ELF-1 (cell line): Measurements from ENCODE around the gene COLGALT1.
"Not testable (repeated sequence)": the region's sequence is repeated elsewhere in the genome, so short reads cannot be mapped to it uniquely, and the experiment has no call there.

Experiments
- DNase-seq: peaks from one replicate; pipeline ENCODE4 v3.0.0-alpha.2; 2016; ENCODE audit warnings: low read depth, low spot score

COLGALT1 gene

DNA sequence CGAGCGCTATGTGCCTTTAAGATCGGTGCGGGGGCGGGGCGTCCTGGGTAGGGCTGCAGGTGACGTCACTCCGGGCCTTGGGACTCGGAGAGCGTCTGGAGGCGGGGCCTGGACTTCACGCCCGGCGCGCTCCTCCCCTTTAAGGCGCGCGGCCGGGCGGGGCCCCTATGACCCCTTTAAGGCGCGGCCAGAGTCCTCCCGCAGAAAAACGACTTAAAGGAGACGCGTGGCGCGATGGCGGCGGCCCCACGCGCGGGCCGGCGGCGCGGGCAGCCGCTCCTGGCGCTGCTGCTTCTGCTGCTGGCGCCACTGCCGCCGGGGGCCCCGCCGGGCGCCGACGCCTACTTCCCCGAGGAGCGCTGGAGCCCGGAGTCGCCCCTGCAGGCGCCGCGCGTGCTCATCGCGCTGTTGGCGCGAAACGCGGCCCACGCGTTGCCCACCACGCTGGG lies at the start of gene COLGALT1:
Gene COLGALT1 (plus strand): TSS at position 170 of the 449 bp plus-strand sequence. CDS start 65 bp downstream, at position 235.
- DNase-seq: peak; percentile 97

DNA sequence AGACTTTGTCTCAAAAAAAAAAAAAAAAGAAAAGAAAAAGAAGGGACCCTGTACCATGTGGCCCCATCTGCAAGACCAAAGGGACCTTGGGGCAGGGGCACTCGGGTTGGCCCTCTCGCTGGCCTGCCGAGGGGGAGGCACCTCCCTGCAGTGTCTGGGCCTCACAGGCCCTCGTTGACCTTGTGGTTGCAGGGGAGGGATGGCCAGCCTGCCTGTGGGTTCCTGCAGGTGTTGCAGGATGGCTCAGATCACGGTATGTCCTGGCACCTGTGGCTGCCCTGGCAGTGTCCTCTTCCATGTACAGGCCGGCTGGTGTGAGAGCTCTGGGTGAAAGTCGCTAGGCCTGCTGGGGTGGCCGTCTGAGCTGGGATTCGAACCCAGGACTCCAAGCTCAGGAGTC lies 48.7 kb upstream of the COLGALT1 start:
- DNase-seq: no peak

DNA sequence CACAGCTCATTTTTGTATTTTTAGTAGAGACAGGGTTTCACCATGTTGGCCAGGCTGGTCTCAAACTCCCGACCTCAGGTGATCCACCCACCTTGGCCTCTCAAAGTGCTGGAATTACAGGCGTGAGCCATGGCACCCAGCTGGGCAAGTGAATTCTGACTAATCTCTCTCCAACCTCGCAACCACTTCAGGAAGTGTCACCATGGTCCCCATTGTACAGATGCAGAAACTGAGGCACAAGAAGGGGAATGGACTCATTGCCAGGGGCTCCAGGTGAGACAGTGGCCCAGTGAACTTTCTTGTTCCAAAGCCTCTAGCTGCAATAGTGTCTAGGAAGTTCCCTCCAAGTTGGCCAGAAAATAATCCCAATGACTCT lies 46.9 kb upstream of the COLGALT1 start:
- DNase-seq: not testable (repeated sequence)

DNA sequence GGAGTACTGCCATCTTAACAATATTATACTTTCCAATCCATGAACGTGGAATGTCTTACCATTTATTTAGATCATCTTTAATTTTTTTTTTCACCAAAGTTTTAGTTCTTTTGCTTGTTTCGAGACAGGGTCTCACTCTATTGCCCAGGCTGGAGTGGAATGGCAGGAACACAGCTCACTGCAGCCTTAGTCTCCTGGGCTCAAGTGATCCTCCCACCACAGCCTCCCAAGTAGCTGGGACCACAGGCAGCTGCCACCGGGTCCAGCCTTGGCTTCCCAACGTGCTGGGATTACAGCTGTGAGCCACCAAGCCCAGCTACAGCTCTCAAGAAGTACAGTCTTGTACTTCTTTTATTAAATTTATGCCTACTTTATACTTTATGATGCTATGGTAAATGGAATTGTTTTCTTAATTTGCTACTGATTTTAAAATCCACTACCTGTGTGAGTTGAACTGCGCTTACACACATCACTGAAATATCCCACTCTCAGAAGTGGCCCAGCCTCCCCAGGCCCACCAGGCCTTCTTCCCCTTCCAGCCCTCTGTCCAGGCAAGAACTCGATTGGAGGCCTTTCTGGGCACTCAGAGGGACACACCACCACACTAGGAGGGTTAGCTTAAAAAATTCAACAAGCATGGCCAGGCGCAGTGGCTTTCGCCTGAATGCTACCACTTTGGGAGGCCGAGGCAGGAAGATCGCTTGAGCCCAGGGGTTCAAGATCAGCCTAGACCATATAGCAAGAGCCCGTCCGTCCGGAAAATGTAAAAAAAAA lies 45.0 kb upstream of the COLGALT1 start:
- no peak for DNase-seq

DNA sequence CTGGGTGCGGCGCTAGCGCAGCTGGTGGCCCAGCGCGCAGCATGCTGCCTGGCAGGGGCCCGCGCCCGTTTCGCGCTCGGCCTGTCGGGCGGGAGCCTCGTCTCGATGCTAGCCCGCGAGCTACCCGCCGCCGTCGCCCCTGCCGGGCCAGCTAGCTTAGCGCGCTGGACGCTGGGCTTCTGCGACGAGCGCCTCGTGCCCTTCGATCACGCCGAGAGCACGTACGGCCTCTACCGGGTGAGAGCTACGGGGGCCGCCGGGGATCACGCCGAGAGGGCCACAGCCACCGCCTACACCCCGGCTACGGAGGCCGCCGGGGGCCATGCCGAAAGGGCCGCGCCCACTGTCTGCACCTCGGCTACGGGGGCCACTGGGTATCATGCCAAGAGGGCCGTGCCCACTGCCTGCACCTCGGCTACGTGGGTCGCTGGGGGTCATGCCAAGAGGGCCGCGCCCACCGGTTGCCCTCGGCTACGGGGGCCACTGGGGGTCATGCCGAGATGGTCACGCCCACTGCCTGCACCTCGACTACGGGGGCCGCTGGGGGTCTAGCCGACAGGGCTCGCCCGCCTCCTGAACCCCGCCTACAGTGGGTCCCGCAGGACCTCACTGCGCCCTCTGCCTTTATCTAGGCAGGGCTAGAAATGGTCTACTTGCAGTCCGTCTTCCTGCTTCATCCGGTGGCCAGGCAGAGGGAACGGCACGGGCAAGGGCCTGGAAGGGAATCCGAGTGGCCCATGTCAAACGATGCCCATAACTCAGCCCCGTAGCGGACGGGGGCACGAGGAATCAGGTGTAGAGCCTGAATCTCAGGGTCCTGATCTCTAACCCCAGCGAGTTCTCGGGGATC lies 43.5 kb upstream of the COLGALT1 start:
- peak; percentile 73 for DNase-seq

DNA sequence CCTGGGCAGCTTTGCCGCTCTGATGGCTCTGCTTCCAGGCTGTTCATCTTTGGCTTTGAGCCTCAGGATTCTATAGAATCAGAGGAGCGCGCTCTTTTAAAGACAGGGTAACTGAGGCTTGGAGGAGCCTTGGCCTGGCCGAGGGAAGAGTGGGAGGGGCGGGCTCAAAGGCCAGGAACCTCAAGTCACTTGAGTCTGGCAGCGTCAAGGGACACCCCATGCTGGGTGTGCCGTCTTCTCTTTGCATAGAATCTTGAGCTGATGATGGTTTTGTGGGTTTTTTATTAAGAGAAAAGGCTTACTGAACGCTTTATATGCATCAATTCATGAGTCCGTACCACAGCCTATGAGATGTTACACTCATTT lies 42.9 kb upstream of the COLGALT1 start:
- DNase-seq: no peak

DNA sequence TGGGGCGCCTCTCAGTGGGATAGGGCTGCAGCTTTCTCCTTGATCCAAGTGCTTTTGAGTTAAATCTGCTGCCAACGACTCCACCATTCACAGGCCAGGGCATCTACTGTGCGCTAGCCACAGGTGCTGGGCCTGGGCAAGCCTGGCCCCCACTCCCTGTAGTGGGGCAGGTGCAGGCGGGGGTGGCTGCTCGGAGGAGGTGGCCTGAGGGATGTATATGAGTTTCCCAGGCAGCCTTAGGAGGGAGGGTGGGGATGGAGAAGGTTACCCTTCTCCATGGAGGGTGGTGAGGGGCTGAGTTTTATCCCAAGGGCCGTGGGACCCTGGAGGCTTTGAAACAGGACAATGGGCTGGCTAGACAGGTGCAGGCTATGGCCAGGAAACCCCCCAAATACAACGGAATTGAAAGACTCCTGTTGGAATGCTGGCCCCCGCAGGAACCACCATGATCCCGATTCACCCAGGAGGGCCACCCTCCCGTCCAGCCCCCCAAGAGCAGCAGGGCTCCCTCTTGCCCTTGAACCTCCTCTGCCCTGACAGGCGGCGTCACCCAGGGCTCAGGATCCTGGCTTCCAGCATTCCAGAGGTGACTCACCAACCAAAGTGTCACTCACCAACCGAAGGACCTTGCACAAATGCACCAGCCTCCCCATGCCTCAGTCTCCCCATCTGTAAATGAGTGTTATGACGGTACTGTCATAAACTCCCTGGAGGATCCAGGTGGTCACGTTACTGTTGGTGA lies 39.9 kb upstream of the COLGALT1 start:
- no peak for DNase-seq

DNA sequence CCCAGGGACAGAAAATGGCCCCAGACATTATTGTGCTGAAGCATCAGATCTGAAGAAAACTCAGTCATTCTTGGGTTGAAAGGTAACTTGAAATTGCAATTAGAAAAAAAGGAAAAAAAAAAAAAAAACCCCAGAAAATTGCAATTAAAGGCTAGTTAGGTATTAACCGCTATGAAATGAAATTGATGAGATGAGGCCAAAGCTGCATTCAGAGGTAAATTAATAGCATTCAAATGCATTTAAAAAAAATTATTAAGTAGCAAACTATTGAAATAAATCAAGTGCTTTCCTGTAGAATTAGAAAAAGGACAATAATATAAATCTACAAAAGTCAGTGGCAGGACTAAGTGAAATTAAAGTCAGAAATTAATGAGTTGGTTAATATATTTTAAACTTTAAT lies 37.6 kb upstream of the COLGALT1 start:
- no peak for DNase-seq

DNA sequence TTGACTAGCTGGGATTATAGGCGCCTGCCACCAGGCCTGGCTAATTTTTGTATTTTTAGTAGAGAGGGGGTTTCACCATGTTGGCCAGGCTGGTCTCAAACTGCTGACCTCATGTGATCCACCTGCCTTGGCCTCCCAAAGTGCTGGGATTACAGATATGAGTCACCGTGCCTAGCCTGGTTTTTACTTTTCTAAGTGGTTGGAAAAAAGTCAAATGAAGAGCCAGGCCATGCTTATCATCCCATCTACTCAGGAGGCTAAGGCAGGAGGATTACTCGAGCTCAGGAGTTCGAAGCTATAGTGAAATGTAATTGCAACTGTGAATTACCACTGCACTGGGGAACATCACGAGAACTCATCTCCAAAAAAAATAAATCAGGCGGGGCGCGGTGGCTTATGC lies 36.8 kb upstream of the COLGALT1 start:
- DNase-seq: not testable (repeated sequence)

DNA sequence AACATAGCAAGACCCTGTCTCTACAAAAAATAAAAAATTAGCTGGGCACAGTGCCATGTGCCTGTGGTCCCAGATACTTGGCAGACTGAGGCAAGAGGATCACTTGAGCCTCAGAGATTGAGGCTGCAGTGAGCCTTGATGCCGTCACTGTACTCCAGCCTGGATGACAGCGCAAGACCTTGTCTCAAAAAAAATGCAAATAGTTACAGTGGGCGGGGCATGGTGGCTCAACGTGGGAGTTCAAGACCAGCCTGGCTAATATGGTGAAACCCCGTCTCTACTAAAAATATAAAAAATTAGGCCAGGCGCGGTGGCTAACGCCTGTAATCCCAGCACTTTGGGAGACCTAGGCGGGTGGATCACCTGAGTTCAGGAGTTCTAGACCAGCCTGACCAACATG lies 35.5 kb upstream of the COLGALT1 start:
- DNase-seq: no peak

DNA sequence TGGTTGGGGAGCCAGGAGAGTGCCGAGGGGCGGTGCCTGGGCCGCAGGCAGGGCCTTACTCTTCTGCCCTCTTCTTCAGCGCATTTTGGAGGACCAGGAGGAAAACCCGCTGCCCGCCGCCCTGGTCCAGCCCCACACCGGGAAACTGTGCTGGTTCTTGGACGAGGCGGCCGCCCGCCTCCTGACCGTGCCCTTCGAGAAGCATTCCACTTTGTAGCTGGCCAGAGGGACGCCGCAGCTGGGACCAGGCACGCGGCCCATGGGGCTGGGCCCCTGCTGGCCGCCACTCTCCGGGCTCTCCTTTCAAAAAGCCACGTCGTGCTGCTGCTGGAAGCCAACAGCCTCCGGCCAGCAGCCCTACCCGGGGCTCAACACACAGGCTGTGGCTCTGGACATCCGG lies 34.6 kb upstream of the COLGALT1 start:
- DNase-seq: peak; percentile 16

DNA sequence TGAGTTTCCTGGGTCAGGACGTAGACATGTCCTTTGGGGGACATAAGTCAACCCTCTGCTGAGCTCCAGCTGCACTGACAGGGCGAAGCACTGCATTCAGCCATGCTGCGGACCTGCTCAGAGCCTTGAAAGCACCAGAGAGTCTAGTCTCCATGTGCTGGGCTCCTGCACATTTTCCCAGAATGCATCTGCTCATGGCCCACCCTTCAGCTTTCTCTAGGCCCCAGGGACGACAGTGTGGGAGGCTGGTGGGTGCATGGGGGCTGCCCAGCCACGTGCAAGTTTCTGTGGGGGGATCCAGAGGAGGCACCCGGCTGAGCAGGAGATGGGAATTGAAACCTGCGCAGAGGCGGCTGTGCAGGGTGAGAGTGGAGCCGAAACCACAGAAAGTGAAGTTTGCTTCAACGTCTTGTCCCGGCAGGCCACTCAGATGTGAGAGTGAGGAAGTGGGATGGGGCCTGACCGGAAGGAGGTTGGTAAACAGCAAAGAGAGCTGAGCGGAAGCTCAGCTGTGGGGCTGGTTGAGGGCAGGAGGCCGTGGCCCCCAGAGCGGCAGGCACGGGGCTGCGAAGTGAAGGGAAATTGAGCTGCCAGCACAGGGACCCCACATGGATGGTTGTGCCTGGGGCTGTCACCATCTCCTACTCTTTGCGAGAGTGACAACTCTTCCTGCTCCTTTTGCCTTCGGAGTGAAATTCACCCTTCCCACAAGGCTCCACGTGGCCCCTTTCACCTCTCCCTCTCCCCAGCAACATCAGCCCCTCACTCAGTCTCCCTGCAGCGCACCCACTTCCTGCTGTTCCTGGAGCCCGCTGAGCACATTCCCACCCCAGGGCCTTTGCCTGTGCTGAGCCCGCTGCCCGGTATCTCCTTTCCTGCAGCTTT lies 32.2 kb upstream of the COLGALT1 start:
- DNase-seq: no peak

DNA sequence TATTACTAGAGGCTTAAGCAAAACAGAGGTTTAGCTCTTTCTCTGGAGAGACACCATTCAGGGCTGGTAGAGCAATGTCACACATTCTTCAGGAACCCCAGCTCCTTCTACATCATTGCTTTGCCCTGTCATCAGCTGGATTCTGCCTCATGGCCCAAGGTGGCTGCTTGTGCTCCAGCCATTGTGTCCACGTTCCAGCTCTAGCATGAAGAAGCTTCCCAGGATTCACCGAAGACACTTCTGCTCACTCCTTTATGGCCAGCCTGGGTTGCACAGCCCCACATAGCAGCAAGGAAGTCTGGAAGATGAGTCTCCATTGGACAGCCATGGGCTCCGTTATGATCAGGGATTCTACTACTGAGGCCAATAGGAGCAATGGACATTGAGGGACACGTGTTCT lies 30.8 kb upstream of the COLGALT1 start:
- DNase-seq: no peak

DNA sequence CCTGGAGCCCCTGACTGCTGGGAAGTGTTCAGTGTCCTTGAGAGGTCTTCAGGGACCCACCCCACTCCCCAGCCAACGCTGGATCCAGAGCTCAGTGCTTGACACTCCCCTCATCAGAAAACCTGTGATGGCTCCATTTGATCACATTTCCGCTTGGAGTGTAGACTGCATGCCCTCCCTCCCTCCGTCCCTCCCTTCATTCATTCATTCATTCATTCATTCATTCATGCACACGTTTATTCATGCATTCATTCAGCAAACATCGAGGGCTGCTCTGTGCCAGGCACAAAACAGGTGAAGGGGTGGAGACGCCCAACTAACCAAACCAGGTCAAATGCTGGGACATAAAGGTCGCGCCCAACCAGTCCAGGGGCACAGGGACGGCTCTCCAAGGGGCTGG lies 30.3 kb upstream of the COLGALT1 start:
- DNase-seq: no peak

DNA sequence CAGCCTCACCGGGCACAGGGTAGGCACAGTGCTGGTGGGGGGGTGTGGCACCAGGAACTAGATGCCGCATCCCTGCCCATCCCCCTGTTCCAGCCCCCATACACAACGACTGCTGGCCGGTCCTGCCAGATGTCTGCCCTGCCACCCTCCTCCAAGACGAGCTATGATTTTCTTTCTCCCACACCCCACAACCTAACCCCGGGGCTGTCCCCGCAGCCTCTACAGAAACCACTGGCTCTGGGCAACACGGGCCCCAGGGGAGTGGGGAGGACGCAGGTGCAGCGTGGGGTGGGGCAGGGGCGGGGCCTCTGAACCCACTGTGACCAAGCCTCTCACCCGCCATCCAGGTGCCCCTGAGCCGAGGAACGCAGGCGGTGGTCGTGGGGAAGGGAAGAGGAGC lies 28.5 kb upstream of the COLGALT1 start:
- DNase-seq: no peak

DNA sequence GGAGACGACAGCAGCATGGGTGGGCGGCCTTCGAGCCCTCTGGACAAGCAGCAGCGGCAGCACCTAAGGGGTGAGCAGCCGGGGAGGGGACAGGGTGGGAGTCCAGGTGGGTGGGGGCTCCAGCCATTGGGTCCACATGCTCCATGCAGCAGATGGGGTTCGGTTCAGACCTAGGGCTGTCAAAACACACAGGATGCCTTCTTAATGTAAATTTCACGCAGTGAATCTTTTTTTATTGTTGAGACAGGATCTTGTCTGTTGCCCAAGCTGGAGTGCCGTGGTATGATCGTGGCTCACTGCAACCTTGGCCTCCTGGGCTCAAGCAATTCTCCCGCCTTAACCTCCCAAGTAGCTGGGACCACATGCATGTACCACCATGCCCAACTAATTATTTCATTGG lies 28.1 kb upstream of the COLGALT1 start:
- no peak for DNase-seq

DNA sequence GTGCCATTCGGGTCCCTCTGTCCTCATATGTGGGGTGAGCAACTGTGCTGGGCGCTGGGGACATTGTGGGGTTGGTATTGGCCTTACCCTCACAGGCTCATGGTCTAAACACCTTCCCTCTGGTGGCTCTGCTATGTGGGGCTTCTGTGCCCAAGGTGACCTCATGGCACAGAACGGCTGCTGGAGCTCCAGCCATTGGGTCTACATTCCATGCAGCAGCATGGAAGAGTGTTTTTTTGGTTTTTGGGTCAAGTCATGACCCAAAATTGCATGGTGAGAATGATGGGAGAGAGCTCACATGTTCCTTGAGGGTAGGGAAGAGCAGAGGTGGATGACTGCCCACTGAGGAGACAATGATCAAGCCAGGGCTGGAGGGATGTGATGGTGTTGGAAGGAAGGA lies 26.8 kb upstream of the COLGALT1 start:
- DNase-seq: no peak

DNA sequence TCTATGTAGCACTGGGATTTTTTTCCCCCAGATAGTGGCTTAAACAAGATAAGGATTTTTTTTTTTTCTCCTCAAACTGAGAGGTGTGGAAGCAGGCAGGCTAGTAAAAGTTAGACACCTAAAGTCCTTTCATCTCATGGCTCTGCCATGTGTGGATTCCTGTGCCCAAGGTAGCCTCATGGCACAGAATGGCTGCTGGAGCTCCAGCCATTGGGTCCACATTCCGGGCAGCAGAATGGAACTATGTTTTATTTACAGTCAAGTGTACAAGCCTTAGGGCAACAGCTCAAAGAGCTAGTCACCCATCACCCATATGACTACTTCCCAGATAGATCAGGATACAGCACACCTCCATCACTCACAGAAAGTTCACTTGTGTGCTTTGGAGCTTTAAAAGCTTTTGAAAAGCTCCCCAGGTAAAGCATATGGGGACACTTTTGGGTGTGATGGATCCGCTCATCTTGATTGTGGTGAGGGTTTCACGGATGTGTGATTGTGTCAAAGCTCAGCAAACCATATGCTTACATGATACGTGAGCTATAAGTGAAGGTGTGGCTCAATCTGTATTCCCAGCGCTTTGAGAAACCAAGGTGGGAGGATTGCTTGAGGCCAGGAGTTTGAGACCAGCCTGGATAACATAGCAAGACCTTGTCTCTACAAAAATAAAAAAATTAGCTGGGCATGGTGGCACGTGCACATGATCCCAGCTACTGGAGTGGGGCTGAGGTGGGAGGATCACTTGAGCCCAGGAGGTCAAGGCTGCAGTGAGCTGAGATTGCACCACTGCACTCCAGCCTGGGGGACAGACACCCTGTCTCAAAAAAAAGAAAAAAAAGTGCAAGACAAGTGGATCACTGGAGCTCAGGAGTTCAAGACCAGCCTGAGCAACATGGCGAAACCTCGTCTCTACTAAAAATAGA lies 25.9 kb upstream of the COLGALT1 start:
- DNase-seq: no peak

DNA sequence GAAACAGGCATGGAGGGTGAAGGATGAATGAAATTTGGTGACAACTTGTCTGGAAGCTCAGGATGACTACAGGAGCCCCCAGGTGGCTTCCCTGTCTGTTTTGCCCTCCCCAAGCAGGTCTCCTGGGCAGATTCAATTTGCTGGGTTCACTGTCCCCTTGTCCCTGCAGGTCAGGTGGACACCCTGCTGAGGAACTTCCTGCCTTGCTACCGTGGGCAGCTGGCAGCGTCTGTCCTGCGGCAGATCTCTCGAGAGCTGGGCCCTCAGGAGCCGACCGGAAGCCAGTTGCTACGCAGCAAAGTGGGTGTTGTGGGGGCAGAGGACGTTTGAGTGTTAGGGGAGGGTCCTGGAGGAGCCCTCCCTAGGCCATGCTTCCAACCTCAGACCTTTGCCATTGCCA lies 24.9 kb upstream of the COLGALT1 start:
- DNase-seq: peak; percentile 54

DNA sequence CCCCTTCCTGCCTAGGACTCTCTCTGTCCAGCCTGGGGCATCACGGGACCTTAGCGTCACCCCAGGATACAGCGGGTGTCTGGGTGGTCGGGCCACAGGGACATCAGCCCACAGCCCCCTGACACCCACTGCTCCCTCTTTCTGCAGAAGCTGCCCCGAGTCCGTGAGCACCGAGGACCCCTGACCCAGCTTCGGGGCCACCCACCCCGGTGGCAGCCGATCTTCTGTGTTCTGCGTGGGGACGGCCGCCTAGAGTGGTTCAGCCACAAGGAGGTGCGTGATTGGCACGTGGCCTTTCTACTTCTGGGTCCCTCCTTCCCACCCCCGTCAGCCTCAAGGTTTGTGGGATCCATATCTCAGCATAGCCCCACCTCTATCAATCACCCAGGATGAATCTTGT lies 23.3 kb upstream of the COLGALT1 start:
- no peak for DNase-seq
